HG02763 (cell line): ENCODE data around the gene SLC17A1.
"Not testable (repeated sequence)": the region's sequence is repeated elsewhere in the genome, so short reads cannot be mapped to it uniquely, and the experiment has no call there.

Experiments used
- ATAC-seq: cut with Tn5 transposase; IDR thresholded peaks from one replicate; pipeline ENCODE4 v1.9.1; 2021; ENCODE audit warnings: mild to moderate bottlenecking, moderate library complexity; ENCODE audit not compliant: unreplicated experiment

The SLC17A1 gene

DNA sequence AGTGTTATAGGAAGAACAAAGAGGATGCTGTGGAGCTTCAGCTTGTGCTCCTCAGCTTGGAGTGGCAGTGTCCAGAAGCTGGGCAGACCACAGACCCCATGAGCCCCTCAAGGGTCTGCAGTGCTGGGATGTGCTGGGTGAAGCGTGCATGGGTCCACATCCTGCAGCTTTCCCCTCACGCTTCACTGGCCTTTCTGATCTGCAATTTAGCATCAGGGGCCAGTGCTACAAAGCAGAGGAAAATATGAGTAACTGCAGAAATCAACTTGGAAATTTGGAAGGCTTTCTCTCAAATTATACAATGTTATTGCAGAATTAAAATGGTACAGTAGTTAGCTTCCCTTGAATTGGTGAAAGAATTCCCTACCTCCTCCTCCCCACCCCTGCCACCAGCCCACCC is 67.2 kb downstream of the SLC17A1 start:
- no peak for ATAC-seq

DNA sequence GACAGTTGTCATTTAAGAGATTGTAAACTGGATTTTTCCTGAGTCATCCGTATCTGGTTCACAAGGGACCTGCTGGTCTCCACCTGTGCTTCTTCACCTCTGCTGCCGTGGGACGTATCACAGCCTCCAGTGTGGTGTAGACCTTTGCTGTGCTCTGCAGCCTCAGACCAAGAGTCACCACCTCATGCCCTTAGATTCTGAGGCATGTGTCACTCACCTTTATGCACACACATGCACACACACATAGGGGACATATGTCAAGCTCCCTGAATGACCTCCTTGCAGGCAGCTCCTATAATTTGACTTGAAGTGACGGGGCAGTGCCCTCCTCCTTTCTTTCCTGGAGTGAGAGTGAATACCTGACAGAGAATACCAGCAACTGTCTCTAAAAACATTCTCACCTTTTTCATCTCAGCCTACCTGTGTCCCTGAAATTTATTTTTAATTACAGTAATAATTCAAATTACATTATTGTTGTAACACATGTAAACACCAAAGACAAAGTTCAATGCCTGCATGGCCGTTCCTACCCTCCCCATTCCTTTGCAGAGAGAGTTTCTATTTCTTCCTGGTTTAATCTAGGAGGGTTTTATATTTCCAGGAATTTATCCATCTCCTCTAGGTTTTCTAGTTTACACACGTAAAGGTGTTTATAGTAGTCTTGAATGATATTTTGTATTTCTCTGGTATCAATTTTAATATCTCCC is 73.8 kb downstream of the SLC17A1 start:
- no peak for ATAC-seq

DNA sequence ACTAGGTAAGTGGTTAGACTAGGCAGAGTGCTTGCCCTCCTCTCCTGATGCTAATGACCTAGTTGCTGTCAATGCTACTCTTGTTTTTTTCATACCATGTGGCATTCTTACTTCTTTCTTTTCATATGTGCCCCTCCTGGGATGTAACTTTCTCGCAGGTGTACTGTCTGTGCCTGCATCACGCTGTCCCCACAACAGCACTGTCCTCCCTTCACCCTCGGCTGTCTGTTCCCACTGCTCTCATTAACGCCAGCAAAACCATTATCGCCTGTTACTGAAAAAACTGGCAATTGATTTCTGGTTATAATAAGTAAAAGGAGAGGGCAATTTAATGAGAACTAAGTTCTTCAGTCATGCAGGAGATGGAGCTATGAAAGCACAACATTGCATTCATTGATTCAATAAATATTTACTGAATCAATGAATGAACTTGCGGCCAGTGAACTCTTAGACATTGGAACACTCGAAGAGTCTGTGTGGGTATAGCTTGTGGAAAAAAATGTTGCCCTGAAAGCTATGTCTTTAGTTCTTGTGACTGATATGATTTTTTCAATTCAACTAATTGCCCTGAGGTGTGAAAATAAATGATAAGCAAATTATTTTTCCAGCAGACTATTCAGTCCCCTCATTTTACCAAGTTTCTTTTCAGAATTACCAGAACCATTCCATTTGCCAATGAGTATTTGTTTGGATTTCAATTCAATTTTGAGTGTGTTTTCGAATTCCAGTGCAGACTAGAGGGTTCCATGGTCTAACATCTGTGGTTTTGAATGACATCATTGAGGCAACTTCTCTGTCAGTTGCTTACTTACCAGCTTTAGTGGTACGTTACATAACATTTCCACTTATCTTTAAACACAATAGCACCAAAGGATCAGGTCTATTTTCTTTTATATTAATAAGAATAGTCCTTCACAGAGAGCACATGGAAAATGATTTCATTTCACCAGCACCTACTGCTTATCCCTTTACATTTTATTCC is 75.2 kb downstream of the SLC17A1 start:
- no peak for ATAC-seq

DNA sequence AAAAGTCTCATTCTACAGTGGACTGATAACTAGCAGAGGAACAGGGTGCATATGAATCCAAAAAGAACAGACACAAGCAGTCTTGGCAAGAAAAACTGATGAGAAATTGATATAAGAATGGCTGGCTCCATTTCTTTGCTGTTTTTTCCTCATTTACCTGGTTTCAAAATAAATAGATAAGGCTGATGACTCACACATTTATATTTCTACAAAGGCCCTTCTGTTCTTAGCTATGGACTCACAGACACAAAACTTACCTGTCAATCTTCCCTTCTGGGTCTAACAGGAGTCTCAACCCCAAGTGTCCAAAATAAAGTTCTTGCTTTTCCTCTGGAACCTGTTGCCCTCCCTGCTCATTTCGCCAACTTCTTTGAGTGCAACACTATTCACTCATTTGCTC is 76.4 kb downstream of the SLC17A1 start:
- ATAC-seq, result no peak

DNA sequence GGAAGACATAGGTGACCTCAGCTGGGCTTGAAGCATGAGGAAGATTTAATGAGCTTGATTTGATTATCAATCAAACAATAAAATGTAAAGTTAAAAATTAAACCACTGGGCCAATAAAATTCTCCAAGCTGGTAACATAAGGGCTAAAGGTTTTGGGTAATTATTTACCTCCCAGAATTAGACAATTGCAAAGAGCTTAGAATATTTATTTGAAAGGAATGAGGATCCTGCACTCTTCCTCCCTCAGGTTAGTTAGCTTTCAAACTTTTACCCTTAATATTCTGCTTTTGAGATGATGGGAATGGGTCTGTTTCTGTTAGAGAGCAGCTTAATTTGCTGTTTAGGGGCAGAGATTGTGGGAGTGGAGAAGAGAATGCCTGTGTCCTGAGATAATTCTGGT is 77.3 kb downstream of the SLC17A1 start, which contains the start of gene SLC17A4:
TSS of gene SLC17A4 (plus strand) at position 208 of the 400 bp plus-strand sequence. CDS start 7,221 bp downstream, outside the sequence.
- ATAC-seq, result no peak

DNA sequence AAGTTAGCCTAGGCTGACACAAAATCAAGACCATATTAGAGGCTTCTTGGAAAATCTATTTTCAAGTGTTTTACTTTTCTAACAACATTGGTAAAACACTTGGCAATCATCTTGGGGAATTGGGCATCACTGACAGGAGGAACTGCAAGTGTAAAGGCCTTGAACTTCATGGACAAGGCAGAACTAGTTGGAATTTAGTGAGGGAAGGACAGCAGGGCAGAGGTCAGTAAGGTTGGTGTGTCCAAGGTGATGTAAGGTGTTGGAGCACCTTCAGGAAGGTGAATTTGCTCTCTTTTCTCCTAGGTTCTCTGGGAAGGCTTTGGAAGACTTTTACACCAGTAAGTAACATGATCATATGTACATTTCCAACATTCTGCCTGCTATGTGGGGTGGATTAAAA is 78.8 kb downstream of the SLC17A1 start:
- no peak for ATAC-seq

DNA sequence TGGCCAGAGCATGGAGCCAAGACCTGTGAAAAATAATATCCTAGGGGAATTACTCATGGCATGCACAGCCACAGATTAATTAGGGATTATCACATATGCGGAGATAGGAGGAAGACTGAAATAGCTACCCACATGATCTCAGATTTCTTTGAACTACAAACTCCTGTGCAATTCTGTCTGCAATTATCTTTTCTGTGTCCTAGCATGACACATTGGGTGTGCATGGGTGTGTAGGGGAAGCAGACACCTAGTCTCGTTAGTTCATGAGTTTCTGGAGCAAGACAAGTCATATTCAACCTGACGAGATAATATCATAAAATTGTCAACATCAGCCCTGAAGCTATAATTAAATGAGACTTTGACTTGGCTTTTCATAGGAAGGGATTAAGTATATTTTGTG is 80.9 kb downstream of the SLC17A1 start:
- ATAC-seq, result no peak

DNA sequence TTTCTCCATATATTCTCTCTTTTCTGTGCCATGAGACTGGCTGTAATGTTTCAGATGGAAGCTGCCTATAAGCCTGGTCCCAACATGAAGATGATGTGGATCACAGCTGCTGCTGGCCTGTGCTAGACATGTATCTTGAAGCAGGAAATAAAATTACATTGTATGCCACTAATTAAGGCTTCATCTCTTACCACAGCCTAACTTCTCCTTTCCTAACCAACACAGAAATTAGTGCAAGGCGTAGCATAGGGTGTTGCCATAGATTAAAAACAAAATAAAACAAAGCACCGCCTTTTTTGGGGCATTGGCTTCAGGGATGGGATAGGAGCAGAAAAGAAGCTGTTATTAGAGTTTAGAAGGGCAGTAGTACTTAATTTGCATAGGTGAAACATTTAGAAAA is 82.0 kb downstream of the SLC17A1 start:
- no peak for ATAC-seq

DNA sequence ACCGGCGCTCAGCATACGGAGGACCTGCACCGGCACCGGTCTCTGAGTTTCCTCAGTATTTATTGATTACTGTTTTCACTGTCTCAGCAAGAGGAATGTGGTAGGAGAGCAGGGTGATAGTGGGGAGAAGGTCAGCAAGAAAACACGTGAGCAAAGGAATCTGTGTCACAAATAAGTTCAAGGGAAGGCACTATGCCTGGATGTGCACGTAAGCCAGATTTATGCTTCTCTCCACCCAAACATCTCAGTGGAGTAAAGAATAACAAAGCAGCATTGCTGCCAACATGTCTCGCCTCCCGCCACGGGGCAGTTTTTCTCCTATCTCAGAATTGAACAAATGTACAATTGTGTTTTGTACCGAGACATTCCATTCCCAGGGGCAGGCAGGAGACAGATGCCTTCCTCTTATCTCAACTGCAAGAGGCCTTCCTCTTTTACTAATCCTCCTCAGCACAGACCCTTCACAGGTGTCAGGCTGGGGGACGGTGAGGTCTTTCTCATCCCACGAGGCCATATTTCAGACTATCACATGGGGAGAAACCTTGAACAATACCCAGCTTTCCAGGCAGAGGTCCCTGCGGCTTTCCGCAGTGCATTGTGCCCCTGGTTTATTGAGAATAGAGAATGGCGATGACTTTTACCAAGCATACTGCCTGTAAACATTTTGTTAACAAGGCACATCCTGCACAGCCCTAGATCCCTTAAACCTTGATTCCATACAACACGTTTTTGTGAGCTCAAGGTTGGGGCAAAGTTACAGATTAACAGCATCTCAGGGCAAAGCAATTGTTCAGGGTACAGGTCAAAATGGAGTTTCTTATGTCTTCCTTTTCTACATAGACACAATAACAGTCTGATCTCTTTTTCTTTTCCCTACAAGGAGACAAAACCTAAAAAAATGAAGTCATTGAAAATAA is 83.0 kb downstream of the SLC17A1 start:
- ATAC-seq, result not testable (repeated sequence)

DNA sequence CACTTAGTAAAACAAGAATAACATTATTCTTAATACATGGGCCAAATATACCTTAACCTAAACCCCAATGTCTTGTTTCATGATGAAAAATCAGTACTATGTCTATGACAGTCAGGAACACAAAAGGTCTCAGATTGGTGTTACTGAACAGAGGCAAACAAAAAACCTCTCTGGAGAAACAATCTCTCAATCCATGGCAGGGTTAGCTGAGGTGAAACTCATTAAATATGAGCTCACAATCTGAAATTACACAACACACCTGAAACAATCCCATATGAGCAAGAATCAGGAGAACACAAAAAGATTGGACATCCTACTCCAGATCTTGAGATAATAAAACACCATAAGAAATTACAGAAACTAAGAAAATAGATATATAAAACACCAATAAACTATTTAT is 83.8 kb downstream of the SLC17A1 start:
- ATAC-seq, result no peak

DNA sequence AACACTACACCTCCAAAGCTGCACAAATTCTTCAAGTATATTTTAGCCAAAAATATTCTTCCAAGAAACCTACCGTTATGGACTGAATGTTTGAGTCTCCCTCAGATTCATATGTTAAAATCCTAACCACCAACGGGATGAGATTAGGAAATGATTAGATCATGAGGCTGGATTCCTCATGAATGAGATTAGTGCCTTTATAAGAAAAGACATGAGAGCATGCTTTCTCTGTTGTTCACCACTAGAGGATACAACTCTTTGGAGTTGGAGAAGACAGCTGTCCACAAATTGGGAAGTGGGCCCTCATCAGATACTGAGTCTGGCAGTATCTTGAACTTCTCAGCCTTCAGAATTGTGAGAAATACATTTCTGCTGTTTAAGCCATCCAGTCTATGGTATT is 84.4 kb downstream of the SLC17A1 start:
- no peak for ATAC-seq

DNA sequence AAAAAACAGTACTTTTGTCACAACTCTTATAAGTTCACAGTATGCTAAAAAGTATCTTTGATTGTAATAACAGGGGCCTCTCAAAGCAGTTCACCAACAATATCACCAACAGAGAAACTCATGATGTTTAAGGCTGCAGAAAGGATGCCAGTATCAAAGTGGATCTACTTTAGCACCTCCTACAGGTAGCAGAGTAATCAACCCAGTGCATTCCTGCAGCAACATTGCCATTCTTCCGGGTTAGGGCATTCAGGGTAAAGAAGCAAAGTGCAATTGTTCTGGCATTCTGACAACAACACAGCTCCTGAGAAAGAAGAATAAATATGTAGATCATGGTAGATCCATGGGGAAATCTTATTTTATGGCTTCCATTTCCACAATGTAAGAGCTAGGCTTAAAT is 84.9 kb downstream of the SLC17A1 start:
- ATAC-seq, result no peak

DNA sequence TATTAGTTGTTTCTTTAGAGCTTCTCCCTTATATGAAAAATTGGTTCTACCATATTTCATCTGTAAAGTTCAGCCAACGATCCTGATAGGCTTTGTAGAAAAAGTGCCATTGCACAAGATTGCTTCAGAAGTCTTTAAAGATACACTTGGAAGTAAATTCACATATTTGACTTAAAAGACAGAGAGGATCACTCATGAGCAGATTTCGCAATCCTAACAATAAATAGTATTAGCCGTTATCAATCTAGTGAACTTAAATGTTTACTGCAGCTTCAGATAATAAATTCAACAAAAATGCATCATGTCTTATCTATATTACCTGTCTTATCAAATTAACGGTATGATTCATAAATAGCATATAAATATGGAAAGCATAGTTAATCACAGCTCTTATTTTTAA is 86.0 kb downstream of the SLC17A1 start:
- no peak for ATAC-seq

DNA sequence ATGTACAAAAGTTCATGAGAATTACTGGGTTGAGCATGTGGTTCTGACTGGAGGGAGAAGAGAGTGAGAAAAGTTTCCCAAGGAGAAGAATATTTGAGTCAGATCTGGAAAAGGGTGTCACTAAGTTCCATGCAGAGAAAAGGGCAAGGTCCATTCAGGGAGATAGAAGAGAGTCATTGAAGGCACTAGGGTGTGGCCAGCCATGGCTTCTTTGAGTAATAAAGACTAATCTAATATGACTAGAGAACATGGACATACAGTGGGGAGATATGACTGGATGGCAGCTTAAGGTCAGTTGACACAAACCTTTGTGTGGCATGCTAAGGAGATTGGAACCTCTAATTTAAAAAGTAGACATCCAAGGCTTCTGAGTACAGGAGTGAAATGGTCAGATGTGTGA is 88.0 kb downstream of the SLC17A1 start:
- ATAC-seq, result no peak

DNA sequence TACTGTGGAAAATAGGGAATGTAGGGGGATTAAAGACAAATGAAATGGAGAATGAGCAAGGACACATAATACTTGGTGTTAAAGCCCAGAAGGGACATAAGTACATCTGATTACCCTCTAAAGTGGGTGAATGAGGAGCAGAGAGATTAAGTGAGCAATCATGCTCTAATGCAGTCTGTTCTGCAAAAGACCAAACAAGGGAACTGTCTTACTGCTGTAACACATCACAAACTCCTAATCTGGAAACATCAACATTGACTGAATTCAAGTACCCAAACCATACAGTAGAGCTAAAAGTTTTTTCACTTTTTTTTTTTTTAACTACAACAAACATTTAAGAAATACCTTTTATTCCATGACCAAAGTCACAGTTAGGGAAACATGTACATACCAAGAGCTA is 96.6 kb downstream of the SLC17A1 start:
- no peak for ATAC-seq
